COLO668 (cell line): ENCODE measurements around the gene ZFYVE16.
A peak's percentile ranks its signal among the peaks of the same experiment; 100 is the strongest.
"Not testable (repeated sequence)": the region's sequence is repeated elsewhere in the genome, so short reads cannot be mapped to it uniquely, and the experiment has no call there.

ENCODE experiments used
- DNase-seq: peaks from one replicate; lab custom pipeline; 2025; ENCODE audit not compliant: unreplicated experiment; lab: John Stamatoyannopoulos, UW

The ZFYVE16 gene

DNA sequence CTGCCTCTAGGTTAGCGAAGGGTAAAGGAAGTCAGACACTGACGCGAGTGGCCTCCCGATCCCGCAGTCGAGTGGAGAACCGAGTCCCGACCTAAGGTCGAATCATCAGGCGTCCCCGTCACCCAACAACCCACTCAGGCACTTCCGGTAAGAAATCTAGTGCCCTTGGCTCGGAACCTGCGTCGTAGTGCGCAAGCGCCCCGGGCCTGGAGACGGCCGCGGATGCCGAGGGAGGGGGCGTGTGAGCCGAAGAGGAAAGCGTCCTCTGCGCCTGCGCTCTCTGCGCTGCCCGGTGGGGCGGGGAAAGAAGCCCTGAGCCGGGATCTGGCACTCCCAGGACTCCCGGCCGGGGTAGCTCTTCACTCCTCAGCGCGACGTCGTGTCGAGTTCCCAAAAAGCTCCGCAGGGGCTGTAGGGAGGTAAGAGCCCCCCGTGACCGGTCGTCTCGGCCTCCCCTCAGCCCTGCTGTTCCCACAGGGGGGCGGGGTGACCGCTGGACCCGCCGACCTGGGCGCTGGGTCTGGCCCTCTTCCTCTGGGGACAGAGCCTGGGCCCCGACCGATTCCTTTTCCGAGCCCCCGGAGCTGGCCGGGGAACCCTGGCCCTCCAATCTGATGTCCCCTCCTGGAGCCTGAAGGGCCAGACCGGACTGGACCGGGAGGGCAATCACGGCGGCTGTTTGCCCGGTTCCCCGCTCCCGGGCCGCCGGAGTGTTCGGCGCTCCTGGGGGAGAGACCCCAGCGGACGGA lies at the start of gene ZFYVE16:
TSS of gene ZFYVE16 (plus strand) at position 330 of the 749 bp plus-strand sequence. CDS start 26,084 bp downstream, outside the sequence.
- peak; percentile 95 for DNase-seq

DNA sequence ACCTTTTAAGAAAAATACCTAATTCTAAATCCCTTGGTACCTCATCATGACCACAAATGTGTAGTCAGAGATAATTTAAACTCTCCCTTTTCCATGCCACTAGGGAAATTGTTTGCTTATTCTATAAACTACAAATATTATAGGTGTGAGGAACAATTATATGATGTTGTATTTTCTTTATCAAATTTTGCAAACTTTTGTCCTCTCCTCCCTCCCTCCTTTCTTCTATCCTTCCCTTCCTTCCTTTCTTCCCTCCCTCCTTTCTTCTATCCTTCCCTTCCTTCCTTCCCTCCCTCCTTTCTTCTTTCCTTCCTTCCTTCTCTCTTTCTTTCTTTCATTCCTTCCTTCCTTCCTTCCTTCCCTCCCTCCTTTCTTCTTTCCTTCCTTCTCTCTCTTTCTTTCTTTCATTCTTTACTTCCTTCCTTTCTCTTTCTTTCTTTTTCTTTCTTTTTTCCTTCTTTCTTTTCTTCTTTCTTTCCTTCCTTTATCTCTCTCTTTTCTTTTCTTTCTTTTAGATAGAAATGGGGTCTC lies 46.9 kb upstream of the ZFYVE16 start:
- DNase-seq = no peak

DNA sequence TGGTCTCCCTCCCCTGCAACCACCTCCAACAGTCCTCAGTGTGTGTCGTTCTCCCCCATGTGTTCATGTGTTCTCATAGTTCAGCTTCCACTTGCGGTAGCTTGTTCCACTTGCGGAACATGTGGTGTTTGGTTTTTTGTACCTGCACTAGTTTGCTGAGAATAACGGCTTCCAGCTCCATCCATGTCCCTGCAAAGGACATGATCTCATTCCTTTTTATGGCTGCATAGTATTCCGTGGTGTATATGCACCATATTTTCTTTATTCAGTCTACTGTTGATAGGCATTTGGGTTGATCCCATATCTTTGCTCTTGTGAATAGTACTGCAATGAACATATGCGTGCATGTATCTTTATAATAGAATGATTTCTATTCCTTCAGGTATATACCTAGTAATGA lies 43.0 kb upstream of the ZFYVE16 start:
- no peak for DNase-seq

DNA sequence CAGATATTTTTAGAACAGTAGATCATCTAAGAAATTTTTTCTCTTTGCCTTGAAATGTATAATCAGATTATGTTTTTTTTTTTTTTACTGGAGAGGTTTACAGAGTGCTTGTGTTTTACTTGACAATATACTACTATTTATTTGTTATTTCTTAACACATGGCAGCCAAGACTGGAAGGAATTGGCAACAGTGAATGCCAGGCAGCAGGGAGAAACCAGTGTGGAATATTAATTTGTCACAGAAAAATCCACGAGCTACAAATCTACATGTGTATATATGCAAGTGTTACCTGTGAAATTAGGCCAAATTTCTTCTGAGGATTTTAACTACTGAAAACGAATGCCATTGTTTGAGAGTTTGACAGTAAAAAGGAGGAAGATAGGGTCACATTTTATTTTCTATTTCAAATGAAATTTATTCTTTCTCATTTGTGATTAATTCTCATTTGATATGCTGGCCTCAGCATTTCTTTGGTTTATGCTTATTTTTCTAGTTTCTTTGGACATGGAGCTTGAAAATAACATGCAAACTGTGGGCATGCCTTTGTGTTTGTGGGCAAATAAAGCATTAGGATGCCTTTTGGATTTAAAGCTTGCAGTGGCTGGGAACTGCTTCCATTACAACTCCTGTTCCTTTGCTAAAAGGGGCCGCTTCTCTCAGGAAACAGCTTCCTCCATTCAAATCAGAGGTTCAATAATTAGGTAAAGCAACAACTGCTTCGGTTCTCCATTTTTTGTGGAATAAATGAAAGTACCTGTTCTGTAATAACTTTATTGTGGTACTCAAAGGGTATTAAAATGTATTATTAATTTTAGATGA lies 39.0 kb upstream of the ZFYVE16 start:
- no peak for DNase-seq

DNA sequence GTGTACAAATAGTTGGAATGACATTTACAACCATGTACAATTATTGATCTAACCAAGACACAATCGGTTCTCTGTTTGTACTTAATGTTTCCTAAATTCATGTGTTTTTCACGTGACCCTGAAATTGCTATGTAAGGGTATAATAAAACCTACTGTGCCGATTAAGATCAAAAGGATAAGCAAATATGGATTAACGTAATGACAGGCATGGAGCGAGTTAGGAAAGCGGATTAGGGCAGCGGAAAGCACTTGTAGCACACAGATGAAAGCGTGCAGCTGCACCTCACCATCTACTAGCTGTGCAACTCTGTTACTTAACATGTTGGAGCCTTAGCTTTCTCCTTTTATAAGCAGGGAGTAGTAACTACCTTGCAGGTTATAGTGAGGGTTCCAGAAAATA lies 38.3 kb upstream of the ZFYVE16 start:
- no peak for DNase-seq

DNA sequence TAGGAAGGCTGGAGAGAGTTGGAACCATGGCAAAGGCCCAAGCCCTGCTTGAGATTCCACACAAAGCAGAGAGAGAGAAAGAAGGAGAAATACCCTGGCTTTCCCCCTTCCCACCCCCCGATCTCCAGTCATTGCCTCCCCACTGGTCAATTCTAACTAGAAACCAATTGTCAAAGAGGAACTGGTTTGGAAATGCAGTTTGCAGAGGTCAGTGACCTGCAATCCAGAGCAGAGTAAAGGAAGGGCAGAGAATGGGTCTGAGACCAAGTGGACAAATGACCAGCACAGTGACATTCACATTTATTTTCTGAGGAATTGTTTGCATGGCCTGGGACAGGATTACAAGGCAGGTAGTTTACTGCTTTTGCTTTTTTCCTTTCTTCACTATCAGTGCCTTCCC lies 37.5 kb upstream of the ZFYVE16 start:
- DNase-seq = no peak

DNA sequence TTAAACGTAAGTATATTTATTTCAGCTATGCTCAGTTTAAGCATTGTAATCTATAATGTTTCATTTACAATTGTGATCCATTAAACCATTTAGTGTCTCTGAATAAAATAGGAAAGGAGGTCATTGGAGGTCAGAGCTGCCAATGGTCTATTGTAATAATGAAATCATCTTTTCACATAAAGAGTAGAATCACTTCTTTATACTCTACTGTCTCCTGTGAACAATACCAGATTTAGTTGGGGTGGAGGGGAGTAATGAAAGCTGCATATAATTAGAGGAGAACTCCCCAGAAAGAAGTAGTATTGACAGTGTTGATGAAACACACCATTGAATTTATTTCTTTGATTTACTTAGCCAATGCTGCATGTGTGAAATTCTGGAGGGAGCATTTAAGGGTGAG lies 35.1 kb upstream of the ZFYVE16 start:
- no peak for DNase-seq

DNA sequence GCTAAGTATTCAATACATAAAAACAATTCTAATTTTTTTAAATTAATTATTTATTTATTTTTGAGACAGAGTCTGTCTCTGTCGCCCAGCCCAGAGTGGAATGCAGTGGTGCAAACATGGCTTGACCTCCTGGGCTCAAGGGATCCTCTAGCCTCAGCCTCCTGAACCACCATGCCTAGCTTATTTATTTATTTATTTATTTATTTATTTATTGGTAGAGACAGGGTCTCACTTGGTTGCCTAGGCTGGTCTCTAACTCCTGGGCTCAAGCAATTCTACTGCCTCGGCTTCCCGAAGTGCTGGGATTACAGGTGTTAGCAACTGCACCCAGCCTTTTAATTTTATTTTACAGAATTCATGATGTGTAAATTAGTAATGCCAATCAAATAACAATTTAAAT lies 33.7 kb upstream of the ZFYVE16 start:
- no peak for DNase-seq

DNA sequence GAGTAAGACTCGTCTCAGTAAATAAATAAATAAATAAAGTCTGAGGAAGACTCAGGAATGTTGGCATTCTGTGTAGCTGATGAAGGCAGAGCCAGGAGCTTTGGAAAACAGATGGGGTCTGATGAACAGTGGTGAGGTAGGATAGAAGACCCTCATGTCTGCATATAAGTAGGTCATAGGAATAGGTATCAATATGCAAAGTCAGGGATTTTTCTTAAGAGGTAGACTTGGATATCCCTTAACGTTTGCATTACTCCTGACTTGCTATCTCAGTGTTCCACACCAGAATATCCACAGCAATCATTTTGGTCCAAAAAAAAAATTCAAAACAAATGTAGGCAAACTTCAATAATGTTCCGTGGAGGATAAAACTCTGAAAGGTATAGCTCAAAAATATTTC lies 31.3 kb upstream of the ZFYVE16 start:
- DNase-seq = no peak

DNA sequence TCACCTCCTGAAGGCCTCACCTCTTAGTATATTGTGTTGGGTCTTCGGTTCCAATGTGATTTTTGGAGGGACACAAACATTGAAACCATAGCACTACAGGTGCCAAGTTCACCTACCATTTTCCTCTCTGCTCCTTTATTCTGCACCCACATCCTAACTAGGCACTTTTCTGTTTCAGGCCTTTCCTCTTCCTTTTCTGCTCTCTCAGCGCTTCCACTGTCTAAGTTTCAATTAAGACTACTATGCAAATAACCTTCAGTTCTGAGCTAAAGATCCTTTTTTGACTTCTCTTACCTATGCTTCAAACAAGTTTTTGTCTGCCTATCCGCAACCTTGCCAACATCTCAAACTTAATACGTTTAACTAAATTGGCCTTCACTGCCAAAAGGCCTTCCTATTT lies 25.4 kb upstream of the ZFYVE16 start:
- no peak for DNase-seq

DNA sequence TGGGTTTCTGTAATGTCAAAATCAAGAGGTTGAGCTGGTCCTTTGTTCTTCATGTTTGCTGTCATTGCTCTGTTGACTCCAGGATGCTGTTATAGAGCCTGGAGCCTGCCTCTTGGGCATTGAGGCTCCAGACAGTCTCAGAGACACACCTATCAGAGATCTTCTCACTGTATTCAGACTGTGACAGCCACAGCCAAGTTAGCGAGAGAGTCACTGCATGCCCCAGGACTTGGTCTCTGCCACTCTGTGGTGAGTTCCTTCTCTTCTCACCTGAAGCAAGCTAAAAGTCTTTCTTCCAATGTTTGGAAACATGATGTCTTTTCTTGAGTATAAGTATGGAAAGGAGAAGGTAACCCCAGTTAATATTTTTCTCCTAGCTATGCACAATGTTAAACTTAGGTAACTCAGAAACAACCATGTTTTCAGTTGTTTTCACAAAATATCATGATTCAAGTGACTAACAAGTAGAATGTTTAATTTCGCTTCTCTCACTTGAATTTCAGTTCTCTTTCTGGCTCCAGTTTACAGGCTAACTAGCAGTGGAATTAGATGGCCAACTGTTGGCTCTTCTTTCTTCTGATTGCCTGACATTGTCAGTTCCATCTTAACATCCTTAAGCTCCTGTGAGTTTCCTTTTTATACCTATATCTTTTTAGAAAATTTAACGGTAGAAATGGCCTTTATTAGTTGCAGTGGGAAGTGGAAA lies 20.6 kb upstream of the ZFYVE16 start:
- no peak for DNase-seq

DNA sequence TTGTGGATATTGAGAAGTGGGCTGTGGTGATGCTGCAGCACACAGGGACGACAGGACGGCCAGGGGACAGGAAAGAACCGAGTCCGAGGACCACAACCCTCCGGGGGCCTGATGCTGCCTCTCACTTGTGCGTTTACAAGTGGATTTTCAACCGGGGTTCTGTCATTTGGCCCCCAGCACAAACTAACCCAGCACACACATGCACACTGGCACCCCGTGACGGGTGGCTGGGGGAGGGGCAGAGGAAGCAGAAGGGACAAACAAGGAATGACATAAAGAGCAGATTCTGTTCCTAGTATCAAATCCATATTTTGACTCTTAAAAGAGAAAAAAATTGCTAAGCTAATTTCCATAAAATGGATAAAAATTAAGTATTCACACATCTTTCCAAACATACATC lies 18.3 kb upstream of the ZFYVE16 start:
- no peak for DNase-seq

DNA sequence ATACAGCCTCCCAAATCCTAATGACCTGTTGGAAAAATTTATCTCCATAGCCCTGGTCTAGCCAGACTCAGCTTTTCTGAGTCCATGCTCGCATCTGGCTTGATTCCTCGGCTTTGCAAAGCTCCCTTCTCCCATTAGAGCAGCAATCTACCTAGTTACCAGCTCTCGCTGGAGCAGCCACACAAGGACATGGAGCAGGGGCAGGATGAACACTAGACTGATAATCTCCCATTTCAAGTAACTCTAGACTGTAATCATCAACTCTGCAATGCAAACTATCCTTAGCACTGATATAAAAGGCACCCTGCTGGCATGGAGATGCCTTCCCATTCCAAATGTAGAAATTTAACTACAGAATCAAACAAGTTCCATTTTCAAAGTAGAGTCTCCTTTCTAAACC lies 17.5 kb upstream of the ZFYVE16 start:
- DNase-seq = not testable (repeated sequence)

DNA sequence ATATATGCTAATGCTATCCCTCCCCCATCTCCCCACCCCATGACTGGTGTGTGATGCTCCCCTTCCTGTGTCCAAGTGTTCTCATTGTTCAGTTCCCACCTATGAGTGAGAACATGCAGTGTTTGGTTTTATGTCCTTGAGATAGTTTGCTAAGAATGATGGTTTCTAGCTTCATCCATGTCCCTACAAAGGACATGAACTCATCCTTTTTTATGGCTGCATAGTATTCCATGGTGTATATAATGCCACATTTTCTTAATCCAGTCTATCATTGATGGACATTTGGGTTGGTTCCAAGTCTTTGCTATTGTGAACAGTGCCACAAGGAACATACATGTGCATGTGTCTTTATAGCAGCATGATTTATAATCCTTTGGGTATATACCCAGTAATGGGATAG lies 16.6 kb upstream of the ZFYVE16 start:
- not testable (repeated sequence) for DNase-seq

DNA sequence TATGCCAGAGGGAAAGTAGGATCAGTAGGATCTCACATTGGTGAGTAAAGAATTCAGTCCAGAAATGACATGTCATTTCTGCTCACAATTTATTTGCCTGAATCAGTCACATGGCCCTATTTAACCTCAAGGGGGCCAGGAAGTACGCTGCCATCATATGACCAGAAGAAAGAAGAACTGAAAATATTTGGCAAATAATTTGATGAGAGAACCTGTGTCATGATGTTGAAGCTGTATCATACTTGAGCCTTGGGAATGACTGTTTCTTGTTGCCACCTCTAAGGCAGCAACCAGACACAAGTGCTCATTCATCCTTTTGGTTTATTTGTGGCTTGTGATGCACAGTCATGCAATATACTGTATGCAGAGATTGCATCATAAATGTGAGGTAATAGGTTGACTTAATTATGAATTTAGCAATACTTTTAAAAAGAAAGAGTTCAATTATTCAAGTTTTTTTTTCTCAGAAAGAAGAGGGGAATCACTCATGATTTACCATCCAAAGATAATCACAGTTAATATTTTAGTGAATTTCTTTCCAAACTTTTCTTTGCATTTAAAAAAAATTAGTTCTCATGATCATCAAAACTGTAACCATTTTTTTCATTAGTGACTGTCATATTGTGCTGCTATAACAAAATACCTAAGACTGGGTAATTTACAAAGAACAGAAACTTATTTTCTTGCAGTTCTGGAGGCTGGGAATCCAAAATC lies 8.2 kb upstream of the ZFYVE16 start:
- DNase-seq = no peak

DNA sequence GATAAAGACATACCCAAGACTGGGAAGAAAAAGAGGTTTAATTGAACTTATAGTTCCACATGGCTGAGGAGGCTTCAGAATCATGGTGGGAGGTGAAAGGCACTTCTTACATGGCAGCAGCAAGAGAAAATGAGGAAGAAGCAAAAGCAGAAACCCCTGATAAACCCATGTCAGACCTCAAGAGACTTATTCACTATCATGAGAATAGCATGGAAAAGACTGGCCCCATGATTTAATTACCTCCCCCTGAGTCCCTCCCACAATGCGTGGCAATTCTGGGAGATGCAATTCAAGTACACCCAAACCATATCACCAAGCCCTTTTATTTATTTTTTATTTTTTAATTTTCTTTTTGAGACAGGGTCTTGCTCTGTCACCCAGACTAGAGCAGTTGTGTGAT lies 7.5 kb upstream of the ZFYVE16 start:
- DNase-seq = not testable (repeated sequence)

DNA sequence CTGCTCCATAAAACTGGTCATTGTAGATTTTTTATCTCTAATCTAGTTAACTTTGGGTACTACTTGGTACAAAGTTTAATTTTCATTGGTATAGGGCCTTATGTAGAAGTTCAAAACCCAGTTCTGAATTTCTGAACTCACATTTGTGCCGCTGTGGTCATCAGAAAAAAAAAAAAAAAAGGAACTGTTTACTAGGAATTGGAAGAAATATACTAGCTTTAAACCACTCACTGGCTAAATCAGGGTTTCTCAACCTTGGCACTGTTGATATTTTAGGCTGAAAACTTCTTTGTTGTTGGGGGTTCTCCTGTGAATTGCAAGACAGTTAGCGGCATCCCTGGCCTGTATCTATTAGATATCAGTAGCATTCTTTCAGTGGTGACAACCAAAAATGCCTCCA lies 4.1 kb upstream of the ZFYVE16 start:
- DNase-seq = no peak

DNA sequence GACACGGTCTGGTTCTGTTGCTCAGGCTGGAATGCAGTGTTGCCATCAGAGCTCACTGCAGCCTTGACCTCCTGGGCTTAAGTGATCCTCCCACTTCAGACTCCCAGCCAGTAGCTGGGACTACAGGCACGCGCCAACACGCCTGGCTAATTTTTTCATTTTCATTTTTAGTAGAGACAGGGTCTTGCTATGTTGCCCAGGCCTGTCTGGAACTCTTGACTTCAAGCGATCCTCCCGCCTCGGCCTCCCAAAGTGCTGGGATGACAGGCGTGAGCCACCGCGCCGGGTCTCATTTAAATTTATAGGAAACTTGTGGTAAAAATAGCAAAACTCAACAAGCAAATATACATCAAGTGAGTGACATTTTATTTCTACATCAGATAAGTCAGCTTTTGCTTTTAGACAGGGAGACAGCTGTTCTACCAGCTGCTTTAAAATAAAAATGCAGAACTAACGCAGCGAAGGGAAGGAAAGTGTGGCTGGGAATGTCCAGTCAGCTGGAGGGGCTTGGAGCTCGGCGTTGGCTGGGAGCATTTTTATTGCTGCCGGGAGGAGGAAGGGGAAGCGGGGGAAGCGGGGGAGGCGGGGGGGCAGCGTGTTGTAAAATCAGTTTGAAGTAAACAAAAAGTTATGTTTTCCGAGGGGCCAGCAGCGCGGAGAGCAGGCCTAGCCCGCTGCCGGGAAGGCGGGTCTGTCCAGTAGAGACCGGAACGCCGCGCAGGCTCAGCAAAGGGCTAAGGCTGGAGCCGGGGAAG lies 707 bp upstream of the ZFYVE16 start:
- no peak for DNase-seq

DNA sequence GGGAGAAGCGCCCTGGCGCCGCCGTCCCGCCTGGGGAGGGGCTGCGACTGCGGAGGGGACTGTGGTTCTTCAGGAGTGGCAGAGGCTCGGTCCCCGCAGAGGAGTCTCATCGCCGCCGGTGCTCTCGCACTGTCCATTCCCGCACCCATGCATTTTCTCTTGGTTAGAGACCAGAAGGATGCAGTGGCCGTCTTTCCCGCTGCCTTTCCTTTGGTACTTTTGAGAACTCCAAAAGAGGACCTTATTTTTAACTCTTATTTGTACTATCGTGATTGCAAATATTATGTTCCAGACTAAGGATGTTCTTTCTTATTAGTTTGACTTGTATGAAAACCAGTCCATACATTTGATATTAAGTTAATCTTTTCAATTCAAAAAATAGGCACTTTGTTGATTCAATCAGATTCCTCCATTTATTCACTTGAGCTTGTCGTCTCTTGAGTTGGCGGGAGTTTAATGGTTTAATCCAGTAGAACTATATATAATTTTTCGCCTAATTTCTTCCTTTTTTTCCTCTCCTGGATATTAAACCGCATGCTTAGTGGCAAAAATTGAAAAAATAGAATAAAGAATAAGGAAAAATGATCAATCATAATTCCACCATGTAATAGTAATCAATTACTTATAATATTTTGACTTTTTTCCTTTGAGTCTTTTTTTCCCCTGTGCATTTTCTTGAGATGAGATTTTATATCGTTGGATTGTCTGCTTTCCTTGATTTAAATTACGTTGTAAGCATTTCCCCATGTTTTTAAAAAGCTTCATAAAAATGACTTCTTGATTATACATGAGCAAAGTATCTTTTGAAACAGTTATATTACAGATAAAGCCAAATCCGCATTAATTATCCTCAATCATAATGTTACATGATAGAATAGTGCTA lies 861 bp downstream of the ZFYVE16 start:
- peak; percentile 68 for DNase-seq
